GM12878 (cell line): ENCODE data around the gene DBI. TPM values are rescaled to one million over a fixed set of nuclear protein-coding genes. Genes with fewer than 3 reads are reported as not detected.

Experiments
- ATAC-seq: fragments of 200-7000 bp; cut with Tn5 transposase; 3 replicates; pipeline ENCODE4 v1.9.1; 2020; ENCODE audit warnings: mild to moderate bottlenecking, moderate library complexity
- BruUV-seq: library from RNA; stranded (reverse); fragments of 400-500 nt; replicated peaks from 2 replicates; lab custom pipeline; 2021; lab: Mats Ljungman, UMichigan
- CTCF ChIA-PET: fragments of 300-600 bp; sonication (Branson Sonifier 250); formaldehyde crosslinking; extraction: SDS; loops from one replicate; lab custom pipeline; 2021; ENCODE audit warnings: inconsistent platforms; lab: Yijun Ruan, JAX
- POLR2A ChIA-PET: fragments of 350-600 bp; formaldehyde crosslinking; extraction: SDS; loops from one replicate; lab custom pipeline; 2021; ENCODE audit warnings: inconsistent platforms; lab: Charles Lee
- RAD21 ChIA-PET: fragments of 300-600 bp; sonication (Branson Sonifier 250); formaldehyde crosslinking; loops from one replicate; lab custom pipeline; 2023; ENCODE audit warnings: antibody characterized with exemption; ENCODE audit not compliant: unreplicated experiment; lab: Charles Lee
- SMC1A ChIA-PET: fragments of 300-600 bp; sonication (Branson Sonifier 250); formaldehyde crosslinking; loops from one replicate; lab custom pipeline; 2023; ENCODE audit not compliant: unreplicated experiment, uncharacterized antibody; lab: Charles Lee
- DNase-seq: peaks from one replicate; pipeline ENCODE4 v3.0.0-alpha.2; 2011; ENCODE audit warnings: low read depth, low spot score
- FAIRE-seq: peaks from 3 replicates; lab custom pipeline; 2011; peaks lifted over from hg19 to GRCh38; lab: Jason Lieb, UNC
- H2AFZ ChIP-seq: 2 replicates; pipeline ENCODE4 v1.6.0; 2011; ENCODE audit warnings: low read depth, low read length, control low read depth; ENCODE audit not compliant: control insufficient read depth
- H3K27ac ChIP-seq: 2 replicates; pipeline ENCODE4 v1.5.1; 2011; ENCODE audit warnings: control low read depth; ENCODE audit not compliant: control insufficient read depth, insufficient read depth
- H3K27me3 ChIP-seq, 2 experiments: replicated peaks in 1 of 2; 2 replicates each; pipeline versions ENCODE4 v1.6.0 to v1.6.1; 2011; ENCODE audit warnings: low read length in 1 of 2; ENCODE audit not compliant: control insufficient read depth in 2 of 2, insufficient read depth in 2 of 2
- H3K36me3 ChIP-seq, 2 experiments: 2 replicates each; pipeline ENCODE4 v1.5.1; 2011; ENCODE audit warnings: low read length in 1 of 2; ENCODE audit not compliant: control insufficient read depth in 2 of 2, insufficient read depth in 2 of 2
- H3K4me1 ChIP-seq: 2 replicates; pipeline ENCODE4 v1.6.1; 2011; ENCODE audit warnings: mild to moderate bottlenecking, low read length, moderate library complexity, mixed read lengths; ENCODE audit not compliant: control insufficient read depth, insufficient read depth
- H3K4me2 ChIP-seq: 2 replicates; pipeline ENCODE4 v1.6.0; 2011; ENCODE audit warnings: control low read depth; ENCODE audit not compliant: control insufficient read depth, insufficient read depth
- H3K4me3 ChIP-seq: fragments of 200-600 bp; sonication (generic); 2 replicates; pipeline ENCODE4 v1.5.1; 2016
- H3K79me2 ChIP-seq: 2 replicates; pipeline ENCODE4 v1.6.0; 2011; ENCODE audit warnings: low read length; ENCODE audit not compliant: control insufficient read depth, insufficient read depth
- H3K9ac ChIP-seq: 2 replicates; pipeline ENCODE4 v1.8.0; 2011; ENCODE audit warnings: low read length, control low read depth, mixed read lengths; ENCODE audit not compliant: control insufficient read depth, insufficient read depth
- H3K9me3 ChIP-seq: replicated peaks from 3 replicates; pipeline ENCODE4 v1.5.1; 2011; ENCODE audit warnings: mild to moderate bottlenecking, low read length; ENCODE audit not compliant: control insufficient read depth, insufficient read depth
- H4K20me1 ChIP-seq: 2 replicates; pipeline ENCODE4 v1.6.0; 2011; ENCODE audit not compliant: control insufficient read depth, insufficient read depth
- BACH1 ChIP-seq: fragments of 450-650 bp; IDR thresholded peaks from 2 replicates; pipeline ENCODE4 v1.6.1; 2017; ENCODE audit warnings: mild to moderate bottlenecking, borderline replicate concordance
- DPF2 ChIP-seq: fragments of 450-650 bp; IDR thresholded peaks from 2 replicates; pipeline ENCODE4 v1.6.1; 2017; ENCODE audit warnings: mild to moderate bottlenecking
- FOXM1 ChIP-seq: IDR thresholded peaks from 2 replicates; pipeline ENCODE4 v1.6.1; 2012; ENCODE audit warnings: low read depth, mild to moderate bottlenecking, inconsistent platforms, low read length, moderate library complexity
- KDM1A ChIP-seq: fragments of 200-600 bp; sonication (generic); IDR thresholded peaks from 2 replicates; pipeline ENCODE4 v1.6.1; 2016; ENCODE audit warnings: borderline replicate concordance
- MYC ChIP-seq: IDR thresholded peaks from 2 replicates; pipeline ENCODE4 v1.6.1; 2011; ENCODE audit warnings: mild to moderate bottlenecking, low read length, moderate library complexity, inconsistent platforms; ENCODE audit not compliant: insufficient read depth, insufficient replicate concordance, insufficient read length, severe bottlenecking
- PAX5 ChIP-seq: IDR thresholded peaks from 2 replicates; pipeline ENCODE4 v1.6.1; 2011; ENCODE audit warnings: low read depth, low read length, borderline replicate concordance
- RAD21 ChIP-seq: IDR thresholded peaks from 2 replicates; pipeline ENCODE4 v1.6.1; 2011; ENCODE audit warnings: mild to moderate bottlenecking, low read depth, low read length, moderate library complexity; ENCODE audit not compliant: insufficient read depth
- REST ChIP-seq: IDR thresholded peaks from 2 replicates; pipeline ENCODE4 v1.6.1; 2012; ENCODE audit warnings: mild to moderate bottlenecking, low read depth, low read length
- SKIL ChIP-seq: fragments of 450-650 bp; IDR thresholded peaks from 2 replicates; pipeline ENCODE4 v1.6.1; 2017; ENCODE audit warnings: mild to moderate bottlenecking, low read depth, inconsistent platforms; ENCODE audit not compliant: poor library complexity, severe bottlenecking
- SUPT20H ChIP-seq: IDR thresholded peaks from 2 replicates; pipeline ENCODE4 v1.6.1; 2011; ENCODE audit warnings: low read depth, mild to moderate bottlenecking, low read length, moderate library complexity, borderline replicate concordance; ENCODE audit not compliant: control insufficient read depth
- SUZ12 ChIP-seq: fragments of 200-600 bp; sonication (generic); IDR thresholded peaks from one replicate; pipeline ENCODE4 v1.6.1; 2018; ENCODE audit warnings: antibody characterized with exemption, mild to moderate bottlenecking; ENCODE audit not compliant: unreplicated experiment
- ZBED1 ChIP-seq: IDR thresholded peaks from 2 replicates; pipeline ENCODE4 v1.6.1; 2016; ENCODE audit warnings: borderline replicate concordance
- in situ Hi-C: fragments of 300-500 bp; cut with MboI; formaldehyde crosslinking; loops from 9 replicates; pipeline ENCODE4 v1.14.3; 2018; ENCODE audit warnings: mixed read lengths
- intact Hi-C: fragments of 100-400 bp; cut with micrococcal nuclease; formaldehyde crosslinking; loops from one replicate; pipeline ENCODE4 v1.14.2; 2022; ENCODE audit not compliant: unreplicated experiment
- polyA plus RNA-seq, 11 experiments: library from polyadenylated mRNA; depleted of rRNA in 4 of 11; unstranded in 6 of 11; stranded (reverse) in 5 of 11; fragments of >200 nt; fragmentation: Nextera tagmentation in 4 of 11; fragmentation: Illumina TruSeq in 1 of 11; extraction: Ambion mirVana in 4 of 11; extraction: Trizol in 1 of 11; gene quantifications; 1 replicate in 1 of 11; 2 replicates in 10 of 11; pipeline versions ENCODE4 v1.2.1 to v1.2.3, GENCODE V29; 2011 to 2016; ENCODE audit warnings: inconsistent platforms in 2 of 11, missing spikeins in 2 of 11, low read depth in 1 of 11
- total RNA-seq, 4 experiments: library from RNA; depleted of rRNA in 3 of 4; stranded (reverse); fragments of >200 nt in 3 of 4; fragmentation: Illumina TruSeq in 1 of 4; extraction: Trizol in 1 of 4; gene quantifications; 2 replicates each; pipeline versions ENCODE4 v1.2.1 to v1.2.3, GENCODE V29; 2013 to 2021
- TF ChIP-seq, protein P1 (sequence below): fragments of 450-650 bp; IDR thresholded peaks from 2 replicates; pipeline ENCODE4 v1.6.1; 2014; ENCODE audit warnings: mild to moderate bottlenecking
- TF ChIP-seq, protein P2 (sequence below): IDR thresholded peaks from 2 replicates; pipeline ENCODE4 v1.6.1; 2011; ENCODE audit warnings: borderline replicate concordance, low read depth, mild to moderate bottlenecking, moderate library complexity, mixed read lengths, low read length; ENCODE audit not compliant: insufficient read depth; ENCODE audit errors: extremely low read length
- TF ChIP-seq, protein P3 (sequence below): IDR thresholded peaks from 2 replicates; pipeline ENCODE4 v1.6.1; 2011; ENCODE audit warnings: low read depth, low read length, improper control_type of control experiment, borderline replicate concordance

The DBI gene
- total and polyA plus RNA-seq, 10 of the 15 experiments (the other 5 are each of a cell fraction or from before 2014, with no cell fraction given) = 248 to 2,567 (median 943) TPM

DNA sequence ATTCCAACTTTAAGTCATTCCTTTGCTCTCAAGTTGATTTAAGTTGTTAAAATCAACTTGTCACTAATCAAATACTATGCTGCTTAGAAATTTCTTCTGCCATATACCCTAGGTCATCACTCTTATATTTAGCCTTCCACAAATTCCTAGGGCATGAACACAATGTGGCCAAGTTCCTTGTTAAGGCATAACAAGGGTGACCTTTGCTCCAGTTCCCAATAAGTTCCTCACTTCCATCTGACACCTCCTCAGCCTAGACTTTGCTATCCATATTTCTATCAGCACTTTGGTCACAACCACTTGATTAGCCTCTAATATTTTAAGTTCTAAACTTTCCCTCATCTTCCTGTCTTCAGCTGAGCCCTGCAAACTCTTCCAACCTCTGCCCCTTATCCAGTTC is 55.0 kb downstream of the DBI start:
- Histone ChIP-seq H3K36me3 (no peaks in the 10 kb centered on the region), H3K4me1 (no peaks in the 10 kb centered on the region), H3K9ac (no peak overlapping the region), H3K27ac (no peak overlapping the region), H3K79me2 (no peaks in the 10 kb centered on the region), H3K4me2 (no peak overlapping the region), H3K9me3 (peaks cover 3% of the 10 kb centered on the region; the same call in 2 of the 3 replicates), H3K4me3 (no peak overlapping the region), H3K27me3 (0 out of 4 replicates have a peak, but pooled peaks cover 0 to 2% of the 10 kb centered on the region in 2 experiments), H2AFZ (no peak overlapping the region), H4K20me1 (no peaks in the 10 kb centered on the region)
- ChIA-PET POLR2A (no interaction called here), SMC1A (interaction anchor here (0.7 kb wide), 1 partner anchor 12 kb away, joined by 3 read pairs; no protein-coding TSS in a partner anchor), RAD21 (no interaction called here), CTCF (no interaction called here)
- FAIRE-seq (no peak), ATAC-seq (no peak), DNase-seq (no peak)
- BruUV-seq = no TSS peak
- in situ Hi-C loops = no loop called here
- intact Hi-C loops = no loop called here
- TF ChIP-seq PAX5 (no peak), KDM1A (no peak), RAD21 (no peak), SKIL (no peak), SUPT20H (no peak), FOXM1 (no peak), SUZ12 (no peak), BACH1 (no peak), REST (no peak), ZBED1 (no peak), MYC (no peak), DPF2 (no peak)
- TF ChIP-seq, protein P1, sequence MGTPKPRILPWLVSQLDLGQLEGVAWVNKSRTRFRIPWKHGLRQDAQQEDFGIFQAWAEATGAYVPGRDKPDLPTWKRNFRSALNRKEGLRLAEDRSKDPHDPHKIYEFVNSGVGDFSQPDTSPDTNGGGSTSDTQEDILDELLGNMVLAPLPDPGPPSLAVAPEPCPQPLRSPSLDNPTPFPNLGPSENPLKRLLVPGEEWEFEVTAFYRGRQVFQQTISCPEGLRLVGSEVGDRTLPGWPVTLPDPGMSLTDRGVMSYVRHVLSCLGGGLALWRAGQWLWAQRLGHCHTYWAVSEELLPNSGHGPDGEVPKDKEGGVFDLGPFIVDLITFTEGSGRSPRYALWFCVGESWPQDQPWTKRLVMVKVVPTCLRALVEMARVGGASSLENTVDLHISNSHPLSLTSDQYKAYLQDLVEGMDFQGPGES = no peak
- TF ChIP-seq, protein P2, sequence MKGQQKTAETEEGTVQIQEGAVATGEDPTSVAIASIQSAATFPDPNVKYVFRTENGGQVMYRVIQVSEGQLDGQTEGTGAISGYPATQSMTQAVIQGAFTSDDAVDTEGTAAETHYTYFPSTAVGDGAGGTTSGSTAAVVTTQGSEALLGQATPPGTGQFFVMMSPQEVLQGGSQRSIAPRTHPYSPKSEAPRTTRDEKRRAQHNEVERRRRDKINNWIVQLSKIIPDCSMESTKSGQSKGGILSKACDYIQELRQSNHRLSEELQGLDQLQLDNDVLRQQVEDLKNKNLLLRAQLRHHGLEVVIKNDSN = no peak
- TF ChIP-seq, protein P3, sequence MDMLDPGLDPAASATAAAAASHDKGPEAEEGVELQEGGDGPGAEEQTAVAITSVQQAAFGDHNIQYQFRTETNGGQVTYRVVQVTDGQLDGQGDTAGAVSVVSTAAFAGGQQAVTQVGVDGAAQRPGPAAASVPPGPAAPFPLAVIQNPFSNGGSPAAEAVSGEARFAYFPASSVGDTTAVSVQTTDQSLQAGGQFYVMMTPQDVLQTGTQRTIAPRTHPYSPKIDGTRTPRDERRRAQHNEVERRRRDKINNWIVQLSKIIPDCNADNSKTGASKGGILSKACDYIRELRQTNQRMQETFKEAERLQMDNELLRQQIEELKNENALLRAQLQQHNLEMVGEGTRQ = no peak
